ENCODE measurements around the gene EDAR.

Gene EDAR

GRCh38 chr2:108910541-108911396 is 78.3 kb downstream of the EDAR start:
- ChIA-PET CTCF (interaction anchor here (0.9 kb wide), 1 partner anchor 726 kb away, joined by 3 read pairs; no protein-coding TSS in a partner anchor), POLR2A (no interaction called here)
- no peak for TF ChIP-seq HDGF (IDR thresholded peaks at IDR 0.05; ENCODE audit: borderline replicate concordance)
- TF ChIP-seq FOXA1 (IDR thresholded peaks at IDR 0.05): no peak
- no peak for TF ChIP-seq ZNF384 (IDR thresholded peaks at IDR 0.05)
- no peak for TF ChIP-seq SP1 (IDR thresholded peaks at IDR 0.05)
- TF ChIP-seq NFRKB (IDR thresholded peaks at IDR 0.05): no peak
- no peak for TF ChIP-seq CTBP1 (IDR thresholded peaks at IDR 0.05; ENCODE audit: borderline replicate concordance)
- TF ChIP-seq FOXM1 (IDR thresholded peaks at IDR 0.05; ENCODE audit: borderline replicate concordance): no peak
- TF ChIP-seq FOXK2 (IDR thresholded peaks at IDR 0.05): no peak
- TF ChIP-seq BHLHE40 (IDR thresholded peaks at IDR 0.05; ENCODE audit: borderline replicate concordance): no peak
- no peak for TF ChIP-seq ARNT (IDR thresholded peaks at IDR 0.05)
- TF ChIP-seq, protein P1, sequence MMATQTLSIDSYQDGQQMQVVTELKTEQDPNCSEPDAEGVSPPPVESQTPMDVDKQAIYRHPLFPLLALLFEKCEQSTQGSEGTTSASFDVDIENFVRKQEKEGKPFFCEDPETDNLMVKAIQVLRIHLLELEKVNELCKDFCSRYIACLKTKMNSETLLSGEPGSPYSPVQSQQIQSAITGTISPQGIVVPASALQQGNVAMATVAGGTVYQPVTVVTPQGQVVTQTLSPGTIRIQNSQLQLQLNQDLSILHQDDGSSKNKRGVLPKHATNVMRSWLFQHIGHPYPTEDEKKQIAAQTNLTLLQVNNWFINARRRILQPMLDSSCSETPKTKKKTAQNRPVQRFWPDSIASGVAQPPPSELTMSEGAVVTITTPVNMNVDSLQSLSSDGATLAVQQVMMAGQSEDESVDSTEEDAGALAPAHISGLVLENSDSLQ (IDR thresholded peaks at IDR 0.05): no peak
- no peak for TF ChIP-seq LEF1 (IDR thresholded peaks at IDR 0.05; ENCODE audit: borderline replicate concordance)
- TF ChIP-seq TARDBP (IDR thresholded peaks at IDR 0.05): no peak
- TF ChIP-seq L3MBTL2 (conservative IDR thresholded peaks at IDR 0.05): no peak
- TF ChIP-seq SUZ12 (IDR thresholded peaks at IDR 0.05): no peak
- TF ChIP-seq ELF4 (IDR thresholded peaks at IDR 0.05): no peak
- no peak for DNase-seq (ENCODE audit: extremely low spot score)

GRCh38 chr2:108910011-108910431 is 79.0 kb downstream of the EDAR start:
- ChIA-PET CTCF (no interaction called here), POLR2A (no interaction called here)
- TF ChIP-seq NFRKB (IDR thresholded peaks at IDR 0.05) (no peak), FOXA1 (IDR thresholded peaks at IDR 0.05) (no peak), HDGF (IDR thresholded peaks at IDR 0.05; ENCODE audit: borderline replicate concordance) (no peak), ZNF384 (IDR thresholded peaks at IDR 0.05) (no peak), FOXK2 (IDR thresholded peaks at IDR 0.05) (no peak), FOXM1 (IDR thresholded peaks at IDR 0.05; ENCODE audit: borderline replicate concordance) (no peak), SP1 (IDR thresholded peaks at IDR 0.05) (no peak), CTBP1 (IDR thresholded peaks at IDR 0.05; ENCODE audit: borderline replicate concordance) (no peak), SUZ12 (IDR thresholded peaks at IDR 0.05) (no peak), ARNT (IDR thresholded peaks at IDR 0.05) (no peak), BHLHE40 (IDR thresholded peaks at IDR 0.05; ENCODE audit: borderline replicate concordance) (no peak), LEF1 (IDR thresholded peaks at IDR 0.05; ENCODE audit: borderline replicate concordance) (no peak), ELF4 (IDR thresholded peaks at IDR 0.05) (no peak), TARDBP (IDR thresholded peaks at IDR 0.05) (no peak), L3MBTL2 (conservative IDR thresholded peaks at IDR 0.05) (no peak)
- TF ChIP-seq, protein P1 (IDR thresholded peaks at IDR 0.05): no peak
- DNase-seq (ENCODE audit: extremely low spot score): no peak

GRCh38 chr2:108909275-108909823 is 79.7 kb downstream of the EDAR start:
- TF ChIP-seq FOXK2 (IDR thresholded peaks at IDR 0.05) (no peak), L3MBTL2 (conservative IDR thresholded peaks at IDR 0.05) (no peak), ELF4 (IDR thresholded peaks at IDR 0.05) (no peak), NFRKB (IDR thresholded peaks at IDR 0.05) (no peak), TARDBP (IDR thresholded peaks at IDR 0.05) (no peak), LEF1 (IDR thresholded peaks at IDR 0.05; ENCODE audit: borderline replicate concordance) (no peak), FOXM1 (IDR thresholded peaks at IDR 0.05; ENCODE audit: borderline replicate concordance) (no peak), SP1 (IDR thresholded peaks at IDR 0.05) (no peak), BHLHE40 (IDR thresholded peaks at IDR 0.05; ENCODE audit: borderline replicate concordance) (no peak), SUZ12 (IDR thresholded peaks at IDR 0.05) (no peak), ARNT (IDR thresholded peaks at IDR 0.05) (no peak)
- ChIA-PET POLR2A (no interaction called here), CTCF (no interaction called here)
- no peak for DNase-seq (ENCODE audit: extremely low spot score)

GRCh38 chr2:108908713-108909070 is 80.3 kb downstream of the EDAR start:
- TF ChIP-seq ARNT (IDR thresholded peaks at IDR 0.05) (no peak), FOXM1 (IDR thresholded peaks at IDR 0.05; ENCODE audit: borderline replicate concordance) (no peak), FOXA1 (IDR thresholded peaks at IDR 0.05) (no peak), ELF4 (IDR thresholded peaks at IDR 0.05) (no peak), SP1 (IDR thresholded peaks at IDR 0.05) (no peak), CTBP1 (IDR thresholded peaks at IDR 0.05; ENCODE audit: borderline replicate concordance) (no peak), TARDBP (IDR thresholded peaks at IDR 0.05) (no peak), BHLHE40 (IDR thresholded peaks at IDR 0.05; ENCODE audit: borderline replicate concordance) (no peak), HDGF (IDR thresholded peaks at IDR 0.05; ENCODE audit: borderline replicate concordance) (no peak), LEF1 (IDR thresholded peaks at IDR 0.05; ENCODE audit: borderline replicate concordance) (no peak)
- TF ChIP-seq, protein P1 (IDR thresholded peaks at IDR 0.05): no peak
- ChIA-PET POLR2A (no interaction called here), CTCF (no interaction called here)
- DNase-seq (ENCODE audit: extremely low spot score): no peak

DNA sequence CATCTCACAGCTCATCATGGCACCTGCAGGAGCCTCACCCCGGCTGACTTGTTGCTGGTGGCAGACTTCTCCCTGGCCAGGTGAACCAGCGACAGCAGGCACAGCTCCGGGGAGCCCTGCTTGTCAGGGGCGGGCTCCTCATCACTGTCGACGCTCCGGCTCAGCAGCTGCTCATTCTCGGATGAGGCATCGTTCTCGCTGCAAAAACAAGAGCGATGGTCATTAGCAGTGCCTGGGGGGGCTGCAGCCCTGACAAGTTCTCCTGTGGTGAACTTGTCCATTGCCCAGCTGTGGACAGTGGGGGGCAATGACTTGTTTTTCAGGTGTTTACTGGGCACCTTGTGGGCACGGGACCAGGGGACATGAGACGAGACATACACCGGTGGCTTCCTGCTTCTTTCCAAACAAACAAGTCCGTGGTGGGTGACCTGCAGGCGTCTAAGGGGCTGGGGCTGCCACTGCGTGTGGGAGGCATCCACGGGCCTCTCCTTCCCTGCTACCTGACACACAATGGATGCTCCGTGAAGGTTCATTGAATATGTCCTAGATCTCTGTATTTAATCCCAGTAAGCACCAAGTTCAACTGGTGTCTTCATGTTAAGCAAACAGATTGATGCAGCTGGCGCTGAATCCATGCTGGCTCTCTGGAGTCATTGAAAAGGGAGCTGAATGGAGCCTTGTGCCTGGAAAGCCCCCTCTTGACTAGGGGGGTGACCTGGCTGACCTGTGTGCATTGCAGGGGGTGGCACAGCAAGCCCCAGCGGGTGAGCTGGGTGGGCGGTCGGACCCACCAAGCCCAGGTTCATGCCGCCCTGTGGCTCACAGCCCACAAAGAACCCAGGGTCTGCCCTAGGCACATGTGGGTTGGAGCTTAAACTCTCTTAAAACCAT is 81.0 kb downstream of the EDAR start:
- POLR2A ChIA-PET: no interaction called here
- DNase-seq (ENCODE audit: extremely low spot score): no peak
- CTCF ChIA-PET: no interaction called here
- TF ChIP-seq CTBP1 (IDR thresholded peaks at IDR 0.05; ENCODE audit: borderline replicate concordance): no peak
- TF ChIP-seq ARNT (IDR thresholded peaks at IDR 0.05): no peak
- TF ChIP-seq FOXM1 (IDR thresholded peaks at IDR 0.05; ENCODE audit: borderline replicate concordance): no peak
- TF ChIP-seq ELF4 (IDR thresholded peaks at IDR 0.05): no peak
- no peak for TF ChIP-seq TARDBP (IDR thresholded peaks at IDR 0.05)
- TF ChIP-seq SUZ12 (IDR thresholded peaks at IDR 0.05): no peak
- TF ChIP-seq L3MBTL2 (conservative IDR thresholded peaks at IDR 0.05): no peak
- TF ChIP-seq, protein P1 (IDR thresholded peaks at IDR 0.05): no peak
- no peak for TF ChIP-seq ZNF384 (IDR thresholded peaks at IDR 0.05)
- no peak for TF ChIP-seq FOXK2 (IDR thresholded peaks at IDR 0.05)
